HG02571 (cell line): Measurements from ENCODE around the gene TMEM179B.
A peak's percentile ranks its signal among the peaks of the same experiment; 100 is the strongest.
"Not testable (repeated sequence)": the region's sequence is repeated elsewhere in the genome, so short reads cannot be mapped to it uniquely, and the experiment has no call there.

Experiments
- ATAC-seq: cut with Tn5 transposase; IDR thresholded peaks from one replicate; pipeline ENCODE4 v1.9.1; 2021; ENCODE audit warnings: mild to moderate bottlenecking, moderate library complexity; ENCODE audit not compliant: unreplicated experiment

Gene TMEM179B

GRCh38 chr11:62788991-62789390, 1.8 kb downstream of the TMEM179B start:
- no peak for ATAC-seq

- ATAC-seq, result no peak
Measured at GRCh38 chr11:62789576-62789975, 2.4 kb downstream of the TMEM179B start.

- peak; percentile 68 for ATAC-seq
Measured at GRCh38 chr11:62791501-62792201, 4.4 kb downstream of the TMEM179B start, which contains the start of gene TMEM223. Gene TMEM223, minus strand, starts transcription at chr11:62792006. Its CDS starts 12 bp downstream, at chr11:62791994.

- ATAC-seq, result no peak
Measured at GRCh38 chr11:62792202-62792575, 5.0 kb downstream of the TMEM179B start.

GRCh38 chr11:62794201-62794775, 7.1 kb downstream of the TMEM179B start:
- ATAC-seq, result no peak

GRCh38 chr11:62796281-62796680, 9.1 kb downstream of the TMEM179B start:
- no peak for ATAC-seq

- ATAC-seq, result no peak
Measured at GRCh38 chr11:62799486-62799885, 12.3 kb downstream of the TMEM179B start.

- ATAC-seq, result no peak
Measured at GRCh38 chr11:62801071-62801470, 13.9 kb downstream of the TMEM179B start.

GRCh38 chr11:62804310-62805075, 17.3 kb downstream of the TMEM179B start:
- ATAC-seq, result no peak

- peak; percentile 76 for ATAC-seq
Measured at GRCh38 chr11:62805076-62805892, 18.1 kb downstream of the TMEM179B start, which contains the start of gene NXF1. Gene NXF1, minus strand, starts transcription at chr11:62805440. Its CDS starts 84 bp downstream, at chr11:62805356.

GRCh38 chr11:62805961-62806441, 18.8 kb downstream of the TMEM179B start:
- ATAC-seq, result no peak

- no peak for ATAC-seq
Measured at GRCh38 chr11:62806611-62807121, 19.5 kb downstream of the TMEM179B start.

GRCh38 chr11:62810748-62811147, 23.5 kb downstream of the TMEM179B start:
- no peak for ATAC-seq

- ATAC-seq, result no peak
Measured at GRCh38 chr11:62811659-62812058, 24.5 kb downstream of the TMEM179B start.

GRCh38 chr11:62816557-62816956, 29.4 kb downstream of the TMEM179B start:
- no peak for ATAC-seq

- no peak for ATAC-seq
Measured at GRCh38 chr11:62817129-62817528, 29.9 kb downstream of the TMEM179B start.

GRCh38 chr11:62823677-62824076, 36.5 kb downstream of the TMEM179B start:
- ATAC-seq, result no peak

GRCh38 chr11:62828130-62828529, 40.9 kb downstream of the TMEM179B start:
- ATAC-seq, result not testable (repeated sequence)

GRCh38 chr11:62830904-62831519, 43.8 kb downstream of the TMEM179B start:
- no peak for ATAC-seq
